Neural crest cell (in vitro differentiated cells): Measurements from ENCODE around the gene UBTF. TPM values are rescaled to one million over a fixed set of nuclear protein-coding genes. Genes with fewer than 3 reads are reported as not detected.

Experiments used
- DNase-seq: peaks from one replicate; pipeline ENCODE4 v3.0.0; 2021; ENCODE audit warnings: low read depth, mixed read lengths, low spot score
- H3K27ac Mint-ChIP-seq: one replicate; pipeline ENCODE4 v1.8.0; 2021; ENCODE audit warnings: mild to moderate bottlenecking, mixed read lengths; ENCODE audit not compliant: unreplicated experiment
- H3K27me3 Mint-ChIP-seq: 2 replicates; pipeline ENCODE4 v1.8.0; 2021; ENCODE audit warnings: low read depth, mild to moderate bottlenecking, mixed read lengths
- H3K36me3 Mint-ChIP-seq: 2 replicates; pipeline ENCODE4 v1.8.0; 2021; ENCODE audit warnings: low read depth, mild to moderate bottlenecking, mixed read lengths
- H3K4me1 Mint-ChIP-seq: 2 replicates; pipeline ENCODE4 v1.8.0; 2021; ENCODE audit warnings: mixed read lengths
- H3K4me3 Mint-ChIP-seq: one replicate; pipeline ENCODE4 v1.8.0; 2021; ENCODE audit warnings: mild to moderate bottlenecking, mixed read lengths
- H3K9me3 Mint-ChIP-seq: 2 replicates; pipeline ENCODE4 v1.8.0; 2021; ENCODE audit warnings: mixed read lengths
- CTCF ChIP-seq: fragments of 200-600 bp; sonication (generic); conservative IDR thresholded peaks from 2 replicates; pipeline ENCODE4 v1.5.0; 2021; ENCODE audit warnings: antibody characterized with exemption, mild to moderate bottlenecking
- microRNA-seq: library from miRNA; unstranded; fragments of <30 nt; microRNA quantifications from one replicate; pipeline ENCODE4, GENCODE V29; 2020
- total RNA-seq: library from RNA; stranded (reverse); gene quantifications from 2 replicates; pipeline ENCODE4 v1.2.1, GENCODE V29; 2021

The UBTF gene
- total RNA-seq, 1 donor from 2014 or later, result 106 TPM

DNA sequence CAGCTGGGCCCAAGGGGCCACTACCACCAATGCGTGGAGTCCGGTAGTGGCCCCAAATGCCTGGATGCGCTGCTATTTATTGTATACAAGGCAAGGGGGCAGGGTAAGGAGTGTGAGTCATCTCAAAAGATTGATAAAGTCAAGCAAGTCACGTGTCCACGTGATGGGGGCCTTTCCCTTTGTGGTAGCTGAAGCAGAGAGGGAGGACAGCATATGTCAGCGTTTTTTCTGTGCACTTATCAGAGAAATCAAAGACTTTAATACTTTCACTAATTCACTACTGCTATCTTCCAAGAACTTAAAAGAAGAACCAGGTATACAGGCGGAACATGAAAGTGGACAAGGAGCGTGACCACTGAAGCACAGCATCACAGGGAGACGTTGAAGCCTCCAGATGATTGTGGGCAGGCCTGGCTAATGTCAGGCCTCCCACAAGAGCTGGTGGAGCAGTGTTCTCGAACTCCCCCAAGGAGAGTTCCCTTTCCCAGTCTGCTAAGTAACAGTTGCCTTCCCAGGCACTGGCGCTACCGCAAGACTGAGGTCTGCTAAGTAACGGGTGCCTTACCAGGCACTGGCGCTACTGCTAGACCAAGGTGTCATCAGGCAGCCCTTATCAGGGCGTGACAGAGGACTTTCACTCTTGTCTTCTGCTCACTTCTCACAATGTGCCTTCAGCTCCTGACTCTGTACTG is 59.8 kb downstream of the UBTF start:
- Mint-ChIP-seq H3K4me3 (no peak overlapping the region), H3K27me3 (no peaks in the 10 kb centered on the region), H3K4me1 (no peaks in the 10 kb centered on the region), H3K36me3 (peaks cover 7% of the 10 kb centered on the region), H3K9me3 (no peaks in the 10 kb centered on the region), H3K27ac (no peak overlapping the region)
- no peak for DNase-seq
- TF ChIP-seq CTCF, result no peak

- Mint-ChIP-seq H3K27me3 (no peaks in the 10 kb centered on the region), H3K36me3 (peaks cover 3% of the 10 kb centered on the region), H3K9me3 (no peaks in the 10 kb centered on the region), H3K4me3 (no peak overlapping the region), H3K27ac (no peak overlapping the region), H3K4me1 (no peaks in the 10 kb centered on the region)
- no peak for DNase-seq
- TF ChIP-seq CTCF, result no peak
Observed at GRCh38 chr17:44155488-44155887, 64.0 kb downstream of the UBTF start.

Small RNA genes within 50 kb of the gene (microRNA-seq; reads per million reads assigned to microRNA genes)
- gene MIR6782, result not detected

Other genes starting within 250 kb of the UBTF start
- 0.93 and 1.1 TPM in 2 replicates for gene NAGS, start 215.1 kb downstream of the UBTF start, total RNA-seq
- gene TMEM101, start 204.7 kb downstream of the UBTF start, total RNA-seq, result 24.0 and 26.9 TPM in 2 replicates
- 59.7 and 60.9 TPM in 2 replicates for gene LSM12, start 153.0 kb downstream of the UBTF start, total RNA-seq
- 81.1 and 88.6 TPM in 2 replicates for gene G6PC3, start 148.9 kb downstream of the UBTF start, total RNA-seq
- gene HDAC5, start 96.0 kb downstream of the UBTF start, total RNA-seq, result 27.1 and 27.2 TPM in 2 replicates
- 22.1 and 23.3 TPM in 2 replicates for gene HROB, start 77.7 kb downstream of the UBTF start, total RNA-seq
- 0.25 and 0.26 TPM in 2 replicates for gene ASB16, start 49.0 kb downstream of the UBTF start, total RNA-seq
- gene TMUB2, start 32.7 kb downstream of the UBTF start, total RNA-seq, result 33.5 and 33.7 TPM in 2 replicates
- 115 and 119 TPM in 2 replicates for gene ATXN7L3, start 19.8 kb downstream of the UBTF start, total RNA-seq
- not detected in 2 replicates for gene SLC4A1, start 48.5 kb upstream of the UBTF start, total RNA-seq
- gene RUNDC3A, start 88.9 kb upstream of the UBTF start, total RNA-seq, result 8.7 and 12.9 TPM in 2 replicates
- gene SLC25A39, start 105.1 kb upstream of the UBTF start, total RNA-seq, result 114 and 122 TPM in 2 replicates
- 59.7 and 70.0 TPM in 2 replicates for gene GRN, start 125.6 kb upstream of the UBTF start, total RNA-seq
- 50.6 and 51.9 TPM in 2 replicates for gene FAM171A2, start 144.2 kb upstream of the UBTF start, total RNA-seq
- gene ITGA2B, start 170.0 kb upstream of the UBTF start, total RNA-seq, result 7.3 and 8.1 TPM in 2 replicates